DMS79 treated with DMSO at 0.1 percent for 48 hours (cell line): ENCODE data around the gene HOXC10.

Source experiments
- DNase-seq: peaks from one replicate; lab custom pipeline; 2025; lab: John Stamatoyannopoulos, UW

Gene HOXC10

GRCh38 chr12:53977596-53978445 is 7.1 kb upstream of the HOXC10 start:
- DNase-seq: peak; percentile 19

- DNase-seq: no peak
Measured at GRCh38 chr12:53978477-53979356, 6.2 kb upstream of the HOXC10 start.

- no peak for DNase-seq
Measured at GRCh38 chr12:53980104-53980801, 4.7 kb upstream of the HOXC10 start.

GRCh38 chr12:53980802-53981496 is 4.0 kb upstream of the HOXC10 start:
- DNase-seq: no peak

GRCh38 chr12:53981634-53982565 is 3.0 kb upstream of the HOXC10 start:
- no peak for DNase-seq

- DNase-seq: no peak
Measured at GRCh38 chr12:53982648-53983567, 2.0 kb upstream of the HOXC10 start.

GRCh38 chr12:53983568-53983949 is 1.4 kb upstream of the HOXC10 start:
- no peak for DNase-seq

GRCh38 chr12:53983950-53984572 is 885 bp upstream of the HOXC10 start:
- DNase-seq: no peak

GRCh38 chr12:53985692-53985993 is 697 bp downstream of the HOXC10 start:
- DNase-seq: no peak

GRCh38 chr12:53985994-53986685 is 1.2 kb downstream of the HOXC10 start:
- DNase-seq: no peak

- no peak for DNase-seq
Measured at GRCh38 chr12:53986686-53987483, 1.9 kb downstream of the HOXC10 start.

GRCh38 chr12:53987787-53988230 is 2.9 kb downstream of the HOXC10 start:
- no peak for DNase-seq

- DNase-seq: peak; percentile 50
Measured at GRCh38 chr12:53988541-53989226, 3.7 kb downstream of the HOXC10 start.

GRCh38 chr12:53989227-53990113 is 4.5 kb downstream of the HOXC10 start:
- DNase-seq: peak; percentile 50

GRCh38 chr12:53990311-53991076 is 5.5 kb downstream of the HOXC10 start:
- DNase-seq: peak; percentile 44
